NCI-H2029 (cell line): ENCODE results near the gene ART1.

ENCODE experiments used
- DNase-seq: peaks from one replicate; lab custom pipeline; 2025; lab: John Stamatoyannopoulos, UW

ART1 gene

DNA sequence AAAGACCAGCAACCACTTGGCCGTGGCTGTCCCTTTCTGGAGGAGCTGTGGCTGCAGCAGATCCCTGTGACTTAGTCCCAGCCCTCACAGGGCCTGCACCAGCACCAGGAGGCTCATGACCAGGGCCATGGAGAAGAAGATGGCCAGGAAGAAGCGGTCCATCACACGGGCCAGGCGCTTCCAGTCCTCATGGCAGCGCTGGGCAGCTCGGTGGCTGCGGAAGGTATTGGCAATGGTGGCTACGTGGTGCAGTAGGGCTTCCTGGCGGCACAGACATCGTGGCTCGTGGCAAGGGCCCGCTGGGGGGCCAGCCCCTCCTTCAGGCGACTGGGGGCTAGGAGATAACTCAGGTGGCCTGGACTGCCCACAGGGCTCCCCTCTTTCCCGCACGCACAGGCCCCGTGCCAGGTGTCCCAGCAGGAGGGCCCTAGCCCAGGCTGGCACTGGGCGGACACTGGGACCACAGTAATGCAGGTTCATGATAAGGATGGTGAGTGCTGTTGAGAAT, 21.1 kb downstream of the ART1 start:
- no peak for DNase-seq

DNA sequence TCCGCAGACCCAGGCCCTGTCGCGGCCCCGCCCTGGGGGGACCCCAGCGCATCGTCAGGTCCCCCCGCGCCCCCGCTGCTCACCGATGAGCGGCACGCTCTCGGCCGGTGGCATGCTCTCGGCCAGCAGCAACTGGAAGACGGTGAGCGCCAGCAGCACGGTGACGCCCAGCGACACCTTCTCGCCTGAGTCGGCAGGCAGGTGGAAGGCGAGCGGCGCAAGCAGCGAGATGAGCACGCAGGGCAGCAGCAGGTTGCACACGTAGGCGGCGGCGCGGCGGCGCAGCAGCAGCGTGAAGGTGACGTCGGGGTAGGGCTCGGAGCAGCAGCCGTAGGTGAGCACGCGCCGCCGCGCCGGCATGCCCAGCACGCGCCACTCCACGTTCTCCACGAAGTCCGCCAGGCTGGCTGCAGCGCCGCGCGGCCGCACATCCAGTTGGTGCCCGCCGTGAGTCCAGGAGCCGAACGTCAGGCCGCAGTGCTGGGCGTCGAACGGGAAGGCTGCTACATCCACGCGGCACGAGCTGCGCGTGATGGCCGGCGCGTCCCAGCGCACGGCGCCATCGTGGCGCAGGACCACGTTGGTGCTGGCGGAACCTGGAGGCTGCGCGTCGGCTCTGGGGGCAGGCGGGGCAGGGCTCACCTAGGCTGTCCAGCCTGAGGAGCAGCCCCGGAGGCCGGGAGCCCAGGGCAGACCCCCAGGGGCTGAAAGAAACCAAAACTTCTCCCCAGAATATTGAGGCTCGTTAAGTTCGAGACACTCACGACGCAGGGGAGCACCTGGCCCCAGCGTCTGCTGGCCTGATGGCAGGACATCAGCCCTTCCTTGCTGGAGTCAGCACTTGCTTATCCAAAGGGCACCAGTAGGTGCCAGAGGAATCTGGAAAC, 22.5 kb downstream of the ART1 start:
- DNase-seq, result no peak

DNA sequence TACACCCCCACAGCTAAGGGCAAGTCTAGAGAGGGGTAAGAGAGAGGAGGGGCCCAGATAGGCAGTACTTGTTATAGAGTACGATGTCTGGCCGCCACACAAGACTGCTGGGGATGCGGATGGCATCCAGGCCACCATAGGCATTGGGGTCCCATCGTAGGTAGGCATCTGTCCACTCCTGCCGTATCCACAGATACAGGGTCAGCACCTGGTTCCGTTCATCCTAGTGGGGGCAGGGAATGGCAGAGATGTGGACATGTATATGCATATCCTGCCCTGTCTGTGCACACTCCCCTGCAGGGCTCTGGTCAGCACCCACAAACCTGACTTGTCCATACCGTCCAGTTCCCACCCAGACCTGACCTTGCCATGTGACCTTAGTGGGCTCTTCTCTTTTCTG, 24.2 kb downstream of the ART1 start:
- no peak for DNase-seq

DNA sequence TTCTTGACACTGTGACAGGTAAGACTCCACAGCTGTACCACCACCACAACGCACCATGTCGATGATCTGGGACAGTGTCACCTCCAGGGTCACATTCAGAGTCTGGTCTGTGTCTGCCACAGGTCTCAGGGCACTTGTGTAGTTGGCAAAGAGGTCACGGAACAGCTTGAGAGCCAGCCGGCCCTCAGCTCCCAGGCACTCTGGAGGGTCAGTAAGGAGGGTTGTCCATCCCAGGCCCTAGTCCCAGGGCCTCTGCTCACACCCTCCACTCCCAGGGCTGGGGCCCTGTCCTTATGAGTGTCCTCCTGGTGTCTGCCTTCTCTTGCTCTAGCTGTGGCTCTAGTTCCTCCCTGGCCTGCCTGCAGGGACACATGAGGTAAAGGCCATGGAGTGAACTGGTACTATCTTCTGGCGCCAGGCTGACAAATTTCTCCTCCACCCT, 24.8 kb downstream of the ART1 start:
- DNase-seq, result no peak

DNA sequence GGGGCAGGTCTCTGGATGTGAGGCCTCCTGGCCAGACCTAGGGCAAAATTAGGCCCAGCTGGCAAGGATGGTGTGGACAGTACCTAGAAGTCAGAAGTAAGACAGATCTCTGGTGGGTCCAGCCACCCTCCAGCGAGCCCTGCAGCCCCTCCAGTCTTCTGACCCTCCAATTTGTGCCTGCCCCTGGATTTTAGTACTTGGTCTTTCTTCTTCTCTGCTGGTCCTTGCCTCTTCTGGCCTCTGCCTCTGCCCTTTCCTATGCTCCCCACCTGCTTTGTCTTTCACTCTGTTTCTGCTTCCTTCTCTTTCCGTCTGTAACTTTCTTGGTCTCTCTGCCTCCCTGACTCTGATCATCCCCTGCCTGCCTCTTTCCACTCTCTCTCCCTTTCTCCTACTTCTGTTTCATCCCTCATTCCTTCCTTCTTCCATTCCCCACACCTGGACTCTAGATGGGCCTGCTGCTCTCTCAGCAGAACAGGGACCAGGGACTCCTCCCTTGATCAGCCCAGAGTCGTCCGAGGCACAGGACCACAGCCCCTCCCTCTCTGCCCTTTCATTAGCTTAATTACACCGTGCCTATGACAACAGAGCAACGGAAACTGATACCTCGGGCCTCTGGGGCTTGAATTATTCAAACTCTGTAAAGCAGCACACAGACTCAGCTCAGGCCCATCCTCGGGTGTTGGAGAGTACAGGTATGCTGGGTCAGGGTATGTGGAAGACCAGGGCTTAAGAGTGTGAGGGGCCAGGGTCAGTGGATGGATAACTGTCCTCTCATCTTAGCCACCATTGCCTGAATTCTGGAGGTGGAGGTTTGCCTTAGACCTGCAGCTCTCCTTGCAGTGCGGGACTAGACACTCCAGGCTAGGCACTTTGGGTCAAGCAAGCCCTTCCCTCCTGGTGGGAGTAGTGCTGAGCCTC, 26.7 kb downstream of the ART1 start, which contains the start of gene CHRNA10:
Gene CHRNA10 (minus strand): TSS at position 51 of the 921 bp plus-strand sequence. CDS start 72 bp downstream, outside the sequence.
- no peak for DNase-seq

DNA sequence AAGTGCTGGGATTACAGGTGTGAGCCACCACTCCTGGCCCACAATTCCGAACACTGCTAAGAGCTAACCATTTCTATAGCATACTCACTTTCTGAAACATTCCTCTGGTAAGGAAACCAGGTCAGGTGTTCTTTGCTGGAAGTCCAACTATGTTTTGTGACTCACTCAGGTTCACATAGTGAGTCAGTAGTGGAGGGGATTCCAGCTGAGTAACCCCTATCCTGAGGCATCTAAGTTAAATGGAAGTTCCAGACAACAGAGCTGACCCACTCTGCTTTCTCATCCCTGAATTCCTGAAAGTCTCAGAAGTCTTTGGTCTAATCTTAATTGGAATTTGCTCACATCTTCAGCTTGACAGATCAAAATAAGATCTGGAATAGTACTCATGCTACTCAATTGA, 29.3 kb downstream of the ART1 start:
- no peak for DNase-seq

DNA sequence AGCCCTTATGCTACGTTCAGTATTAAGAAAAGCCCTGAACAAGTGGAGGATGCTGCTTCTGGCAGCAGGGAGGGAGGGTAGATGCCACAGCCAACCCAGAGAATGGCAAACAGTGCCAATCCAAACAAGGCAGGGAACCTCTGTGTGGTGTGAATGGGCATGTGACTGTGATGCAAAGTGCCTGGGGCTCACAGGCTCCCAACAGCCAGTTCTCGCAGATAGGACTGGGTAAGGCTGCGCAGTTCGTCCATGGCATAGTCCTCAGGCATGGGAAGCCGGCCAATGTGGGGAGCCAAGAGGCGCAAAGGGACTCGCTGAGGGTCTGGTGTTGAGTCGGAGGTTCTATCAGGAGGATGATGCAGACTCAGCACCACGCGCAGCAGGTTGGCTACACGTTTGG, 31.0 kb downstream of the ART1 start:
- no peak for DNase-seq

DNA sequence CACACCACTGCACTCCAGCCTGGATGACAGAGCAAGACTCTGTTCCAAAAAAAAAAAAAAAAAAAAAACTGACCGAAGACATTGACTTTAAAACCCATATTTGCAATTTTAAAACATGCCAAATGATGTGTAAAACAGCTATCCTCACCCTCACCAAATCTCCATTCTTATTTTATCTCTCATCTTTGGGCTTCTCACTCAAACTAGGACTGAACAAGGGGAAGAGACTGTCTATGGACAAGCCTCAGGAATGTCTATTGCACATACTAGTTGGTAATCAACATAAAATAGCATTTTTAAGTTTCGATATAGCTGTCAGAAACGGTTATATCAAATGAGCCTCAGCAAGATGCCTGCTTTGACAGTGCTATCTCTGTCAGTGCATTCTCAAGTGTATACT, 34.1 kb downstream of the ART1 start:
- DNase-seq, result no peak

DNA sequence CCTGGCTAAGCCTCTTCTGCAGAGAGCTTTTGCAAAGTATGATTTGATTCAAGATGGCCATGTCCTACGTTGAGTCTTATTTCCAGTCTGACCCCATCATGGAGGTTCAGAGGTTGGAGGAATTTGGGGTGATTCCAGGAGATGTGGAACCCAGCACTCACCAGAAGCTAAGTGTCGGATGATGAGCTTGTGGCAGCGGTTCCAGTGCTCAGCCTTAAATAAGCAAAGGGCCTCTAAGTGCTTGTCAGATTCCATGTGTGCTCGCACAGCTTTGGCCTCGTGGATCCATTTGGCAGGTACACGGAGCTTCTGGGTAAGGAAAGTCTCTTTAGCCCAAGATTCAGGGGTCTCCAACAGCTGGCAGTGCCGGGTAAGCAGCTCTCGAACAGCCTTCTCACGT, 38.1 kb downstream of the ART1 start:
- DNase-seq, result no peak

DNA sequence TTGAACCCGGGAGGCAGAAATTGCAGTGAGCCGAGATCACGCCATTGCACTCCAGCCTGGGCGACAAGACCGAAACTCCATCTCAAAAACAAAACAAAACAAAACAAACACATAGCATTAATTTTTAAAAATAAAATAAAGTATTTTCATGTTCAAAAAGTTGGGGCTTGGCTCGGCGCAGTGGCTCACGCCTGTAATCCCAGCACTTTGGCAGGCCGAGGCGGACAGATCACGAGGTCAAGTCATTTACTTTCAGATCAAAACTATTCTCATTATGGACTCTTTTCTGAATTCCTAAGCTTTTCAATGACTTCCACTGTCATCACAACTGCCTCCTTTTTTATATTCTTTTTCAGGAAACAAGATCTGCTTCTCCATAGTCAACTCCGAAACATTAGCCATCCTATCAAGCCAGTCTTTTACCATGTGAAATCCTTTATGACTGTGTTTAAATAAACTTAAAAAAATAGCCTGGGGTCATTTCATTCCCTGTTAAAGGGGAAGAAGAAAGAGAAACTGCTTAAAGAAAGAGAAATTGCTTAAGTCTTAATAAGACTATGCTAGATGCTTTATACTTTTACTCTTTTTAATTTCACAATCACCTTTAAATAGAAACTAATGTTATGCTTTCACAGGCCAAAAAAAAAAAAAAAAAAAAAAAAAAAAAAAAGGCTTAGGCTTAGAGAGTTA, 39.3 kb downstream of the ART1 start:
- DNase-seq, result no peak

DNA sequence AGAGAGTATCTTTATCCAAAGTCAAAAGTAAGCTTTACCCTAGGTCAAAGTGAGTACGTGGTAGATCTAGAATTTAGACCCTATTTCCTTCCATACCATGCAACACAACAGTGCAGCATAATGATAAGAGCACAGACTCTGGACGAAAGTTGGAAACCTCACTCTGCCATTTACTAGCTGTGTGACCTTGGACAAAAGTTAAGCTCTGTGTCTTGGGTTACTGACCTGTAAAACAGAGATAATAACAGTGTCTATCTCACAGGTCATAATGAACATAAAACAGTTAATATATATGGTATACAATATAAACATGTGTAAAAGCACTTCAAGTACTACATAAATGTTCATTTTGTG, 39.9 kb downstream of the ART1 start:
- DNase-seq, result no peak

DNA sequence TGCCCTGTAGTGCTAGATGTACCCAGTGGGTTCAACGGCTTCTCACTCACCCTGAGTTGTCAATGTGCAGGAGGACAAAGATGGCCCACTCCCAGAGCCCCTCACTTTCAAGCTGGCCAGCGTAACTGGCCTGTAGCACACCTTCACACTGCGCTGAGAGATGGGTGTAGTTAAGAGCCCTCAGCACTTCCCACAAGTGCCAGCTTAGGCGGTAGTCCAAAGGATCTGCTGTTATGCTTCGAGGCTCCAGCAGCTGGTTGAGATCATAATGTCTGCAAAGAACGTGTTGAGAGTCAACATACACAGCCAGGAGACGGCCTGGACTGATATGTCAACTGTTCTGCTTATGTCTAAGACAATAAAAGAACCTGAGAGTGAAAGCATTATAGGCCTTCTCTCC, 41.0 kb downstream of the ART1 start:
- peak; percentile 69 for DNase-seq

DNA sequence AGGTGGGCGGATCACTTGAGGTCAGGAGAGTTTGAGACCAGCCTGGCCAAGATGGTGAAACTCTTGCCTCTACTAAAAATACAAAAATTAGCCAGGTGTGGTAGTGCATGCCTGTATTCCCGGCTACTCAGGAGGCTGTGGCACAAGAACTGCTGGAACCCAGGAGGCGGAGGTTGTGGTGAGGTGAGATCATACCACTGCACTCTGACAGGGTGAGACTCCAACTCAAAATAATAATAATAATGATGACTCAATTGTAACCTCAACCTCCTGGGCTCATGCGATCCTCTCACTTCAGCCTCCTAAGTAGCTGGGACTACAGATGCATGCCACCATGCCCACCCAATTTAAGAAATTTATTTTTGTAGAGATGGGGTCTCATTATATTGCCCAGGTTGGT, 41.8 kb downstream of the ART1 start:
- DNase-seq, result no peak

DNA sequence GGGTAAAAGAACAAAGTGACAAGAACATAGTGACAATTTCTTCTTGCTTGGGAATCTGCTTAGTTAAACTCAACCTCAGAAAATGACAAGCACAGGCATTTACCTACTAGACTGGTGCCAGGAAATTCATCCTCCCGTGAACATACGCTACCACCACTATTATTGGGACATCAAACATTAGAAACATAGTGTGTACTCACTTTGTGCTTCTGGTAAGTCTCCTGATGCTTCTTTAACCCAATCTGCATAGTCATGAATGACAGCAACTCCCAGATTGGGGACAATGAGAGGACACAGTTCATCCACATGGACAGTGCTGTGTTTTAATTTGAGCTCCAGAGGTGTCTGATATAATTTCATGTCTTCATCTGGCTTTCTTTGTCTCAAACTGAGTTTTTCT, 55.5 kb downstream of the ART1 start:
- DNase-seq, result no peak

DNA sequence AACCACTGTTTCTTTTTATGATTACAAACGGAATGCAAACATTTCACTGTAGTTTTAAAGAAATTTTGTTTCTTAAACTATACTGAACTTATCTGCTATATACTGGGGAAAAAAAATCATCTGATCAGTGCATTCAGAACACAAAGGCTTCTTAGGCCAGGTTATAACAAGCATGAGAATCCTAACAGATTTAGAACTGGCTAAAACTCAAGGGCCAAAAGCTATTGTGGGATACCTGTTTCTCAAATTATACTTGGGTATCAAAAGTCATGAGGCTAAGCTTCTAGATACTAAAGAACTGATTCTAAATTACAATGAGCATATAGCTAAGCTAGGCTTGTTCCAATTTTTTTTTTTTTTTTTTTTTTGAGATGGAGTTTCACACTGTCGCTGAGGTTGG, 56.0 kb downstream of the ART1 start:
- no peak for DNase-seq

DNA sequence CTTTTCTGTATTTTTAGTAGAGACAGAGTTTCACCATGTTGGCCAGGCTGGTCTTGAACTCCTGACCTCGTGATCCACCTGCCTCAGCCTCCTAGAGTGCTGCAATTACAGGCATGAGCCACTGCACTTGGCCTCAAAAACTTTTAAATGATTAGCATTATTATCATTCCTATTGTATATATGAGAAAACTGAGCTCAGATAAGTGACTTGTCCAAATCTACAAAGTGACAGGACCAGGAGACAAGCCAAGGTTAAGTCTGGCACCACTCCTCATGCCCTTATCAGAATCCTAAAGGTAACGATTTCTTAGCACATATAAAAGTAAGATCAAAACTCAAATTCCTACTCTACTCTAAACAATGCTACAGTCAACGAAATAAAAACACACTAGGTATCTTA, 58.5 kb downstream of the ART1 start:
- no peak for DNase-seq

DNA sequence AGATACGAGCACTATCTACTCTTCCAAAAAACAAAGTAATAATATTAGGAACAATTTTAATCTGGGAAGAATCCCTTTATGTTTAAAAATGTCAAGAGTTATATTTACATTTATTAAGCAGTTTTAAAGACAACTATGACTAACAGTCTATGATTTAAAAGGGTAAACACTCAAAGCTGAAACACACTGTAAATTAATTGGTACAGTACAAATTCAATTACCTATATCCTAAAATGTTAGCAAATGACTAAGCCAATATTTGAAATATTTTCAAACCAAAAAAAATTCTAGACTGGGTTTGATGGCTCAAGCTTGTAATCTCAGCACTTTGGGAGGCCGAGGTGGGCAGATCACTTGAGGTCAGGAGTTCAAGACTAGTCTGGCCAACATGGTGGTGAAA, 62.2 kb downstream of the ART1 start:
- no peak for DNase-seq

DNA sequence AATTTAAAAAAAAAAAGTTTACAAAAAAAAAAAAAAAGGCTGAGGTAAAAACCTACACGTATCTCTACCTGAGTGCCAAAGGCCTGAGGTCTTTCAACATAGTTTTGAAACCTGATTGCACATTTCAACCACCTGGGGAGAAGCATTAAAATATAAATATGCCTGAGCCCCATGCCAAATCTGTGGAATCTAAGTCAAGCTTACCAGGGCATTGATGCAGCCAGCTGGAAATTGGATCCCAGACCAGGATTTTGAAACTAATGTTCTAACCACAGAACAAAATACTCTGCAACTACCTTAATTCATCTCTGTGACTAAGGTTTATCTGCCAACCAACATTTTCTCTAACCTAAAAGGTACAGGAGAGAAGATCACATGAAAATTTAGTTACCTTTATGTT, 65.0 kb downstream of the ART1 start:
- no peak for DNase-seq

DNA sequence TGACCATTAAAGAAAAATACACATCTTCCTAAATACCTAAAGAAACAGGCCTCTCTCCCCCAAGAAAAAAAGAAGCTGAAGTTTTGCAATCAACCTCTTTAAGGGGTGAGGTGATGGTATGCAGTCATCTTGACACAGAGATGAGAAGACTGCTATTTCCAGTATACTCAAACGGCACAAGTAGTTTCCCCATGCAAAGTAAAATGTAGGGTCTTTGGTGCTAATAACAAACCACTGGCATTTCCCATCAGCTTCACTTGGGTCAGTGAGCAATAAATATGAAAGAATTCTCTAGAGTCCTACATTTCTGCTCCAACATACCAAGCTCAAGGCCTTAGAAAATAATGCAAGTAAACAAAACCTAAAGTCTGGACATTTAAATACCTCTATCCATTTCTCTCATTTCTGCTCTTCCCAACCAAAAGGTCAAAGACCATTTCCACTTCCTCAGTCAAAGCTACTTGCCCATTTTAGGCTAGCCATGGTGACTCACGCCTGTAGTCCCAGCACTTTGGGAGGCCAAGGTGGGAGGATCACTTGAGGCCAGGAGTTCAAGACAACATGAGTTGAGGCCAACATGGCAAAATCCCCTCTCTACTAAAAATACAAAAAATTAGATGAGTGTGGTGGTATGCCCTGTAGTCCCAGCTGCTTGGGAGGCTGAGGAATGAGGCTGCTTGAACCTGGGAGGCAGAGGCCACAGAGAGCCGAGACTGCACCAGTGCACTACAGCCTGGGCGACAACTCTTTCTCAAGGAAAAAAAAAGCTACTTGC, 65.7 kb downstream of the ART1 start:
- DNase-seq, result no peak

DNA sequence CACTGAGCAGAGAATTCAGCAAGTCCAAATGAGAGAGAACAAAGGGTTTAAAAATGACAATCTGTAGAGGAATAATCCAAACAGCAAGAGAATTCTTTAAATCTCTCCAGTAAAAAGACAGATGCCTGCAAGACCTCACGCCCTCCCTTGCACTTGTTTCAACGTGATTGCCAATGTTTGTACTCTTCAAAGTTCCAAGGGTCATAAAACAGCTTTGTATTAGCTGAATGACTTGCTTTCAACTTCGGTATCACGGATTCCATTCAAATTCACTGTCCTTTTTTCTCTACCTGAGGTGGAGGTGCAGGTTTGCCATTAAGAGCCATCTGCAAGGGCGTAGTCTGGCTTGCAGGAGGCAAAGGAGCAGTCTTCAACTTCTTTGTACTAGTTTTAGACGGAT, 67.3 kb downstream of the ART1 start:
- no peak for DNase-seq
